B cell (primary cell): ENCODE results near the gene PIP4K2C. TPM values are rescaled to one million over a fixed set of nuclear protein-coding genes. Genes with fewer than 3 reads are reported as not detected.
A peak's percentile ranks its signal among the peaks of the same experiment; 100 is the strongest.

Source experiments
- ATAC-seq: fragments of 200-7000 bp; cut with Tn5 transposase; one replicate; pipeline ENCODE4 v1.10.0; 2021; ENCODE audit warnings: low read depth, mild to moderate bottlenecking, moderate number of reproducible peaks, moderate library complexity
- CTCF ChIA-PET: fragments of 350-600 bp; sonication (Branson Sonifier 250); formaldehyde crosslinking; loops from one replicate; lab custom pipeline; 2021; ENCODE audit warnings: antibody characterized with exemption, inconsistent platforms; lab: Charles Lee
- POLR2A ChIA-PET: fragments of 350-600 bp; sonication (Branson Sonifier 250); formaldehyde crosslinking; loops from one replicate; lab custom pipeline; 2021; ENCODE audit warnings: antibody characterized with exemption; lab: Charles Lee
- DNase-seq: peaks from one replicate; pipeline ENCODE4 v3.0.0; 2013
- H2AFZ ChIP-seq: 2 replicates; pipeline ENCODE4 v1.6.1; 2012; ENCODE audit warnings: mild to moderate bottlenecking, low read depth, low read length; ENCODE audit not compliant: insufficient read depth, poor library complexity, severe bottlenecking
- H3K27ac ChIP-seq, 2 donors: 1 replicate in 1 of 2; 2 replicates in 1 of 2; pipeline ENCODE4 v1.5.1; 2012 to 2013; ENCODE audit warnings: low read length in 2 of 2, mild to moderate bottlenecking in 2 of 2, moderate library complexity in 1 of 2
- H3K27me3 ChIP-seq, 4 experiments: fragments of 200-600 bp in 1 of 4; sonication (generic) in 1 of 4; replicated peaks in 1 of 4; 1 replicate in 2 of 4; 2 replicates in 2 of 4; pipeline versions ENCODE4 v1.6.1 to v1.7.0; 2013 to 2016; ENCODE audit warnings: low read length in 3 of 4, mild to moderate bottlenecking in 2 of 4, mixed read lengths in 1 of 4, moderate library complexity in 1 of 4; ENCODE audit not compliant: insufficient read depth in 4 of 4, control insufficient read depth in 3 of 4; ENCODE audit errors: control extremely low read depth in 1 of 4
- H3K36me3 ChIP-seq, 2 experiments: replicated peaks in 1 of 2; 1 replicate in 1 of 2; 2 replicates in 1 of 2; pipeline versions ENCODE4 v1.6.1 to v1.7.1; 2013; ENCODE audit warnings: low read length in 1 of 2; ENCODE audit not compliant: insufficient read depth in 2 of 2, control insufficient read depth in 1 of 2; ENCODE audit errors: control extremely low read depth in 1 of 2, extremely low read depth in 1 of 2
- H3K4me1 ChIP-seq, 2 donors: fragments of 200-600 bp in 1 of 2; sonication (generic) in 1 of 2; 1 replicate in 1 of 2; 2 replicates in 1 of 2; pipeline versions ENCODE4 v1.5.1 to v1.6.1; 2013 to 2017; ENCODE audit warnings: low read length in 2 of 2; ENCODE audit not compliant: control insufficient read depth in 2 of 2, insufficient read depth in 2 of 2
- H3K4me2 ChIP-seq: replicated peaks from 2 replicates; pipeline ENCODE3; 2012; ENCODE audit warnings: mild to moderate bottlenecking, low read depth, low read length; ENCODE audit not compliant: poor library complexity, severe bottlenecking
- H3K4me3 ChIP-seq, 5 experiments: fragments of 200-600 bp in 1 of 5; sonication (generic) in 1 of 5; 1 replicate in 3 of 5; 2 replicates in 2 of 5; pipeline versions ENCODE4 v1.5.1 to v1.7.0; 2011 to 2016; ENCODE audit warnings: low read length in 4 of 5, mild to moderate bottlenecking in 4 of 5, low read depth in 2 of 5, control low read depth in 1 of 5, moderate library complexity in 1 of 5; ENCODE audit not compliant: insufficient read depth in 1 of 5; ENCODE audit errors: control extremely low read depth in 1 of 5, extremely low read depth in 1 of 5
- H3K79me2 ChIP-seq: fragments of 200-600 bp; sonication (generic); one replicate; pipeline ENCODE4 v1.6.0; 2016; ENCODE audit warnings: low read length; ENCODE audit not compliant: control insufficient read depth, insufficient read depth
- H3K9ac ChIP-seq: fragments of 200-600 bp; sonication (generic); 2 replicates; pipeline ENCODE4 v1.6.1; 2017; ENCODE audit warnings: mild to moderate bottlenecking, low read length, moderate library complexity
- H3K9me3 ChIP-seq, 3 donors: one replicate each; pipeline versions ENCODE4 v1.6.1 to v1.7.1; 2013; ENCODE audit warnings: low read length in 2 of 3; ENCODE audit not compliant: control insufficient read depth in 2 of 3, insufficient read depth in 1 of 3; ENCODE audit errors: control extremely low read depth in 1 of 3
- H4K20me1 ChIP-seq: 2 replicates; pipeline ENCODE4 v1.6.0; 2012; ENCODE audit warnings: mild to moderate bottlenecking, low read length; ENCODE audit not compliant: insufficient read depth, control insufficient read depth, poor library complexity, severe bottlenecking
- H3K27ac Mint-ChIP-seq: one replicate; pipeline ENCODE4 v1.8.0; 2021; ENCODE audit warnings: mixed read lengths
- H3K27me3 Mint-ChIP-seq: one replicate; pipeline ENCODE4 v1.8.0; 2021; ENCODE audit warnings: mixed read lengths
- H3K4me1 Mint-ChIP-seq: one replicate; pipeline ENCODE4 v1.8.0; 2021; ENCODE audit warnings: mixed read lengths
- H3K4me3 Mint-ChIP-seq: one replicate; pipeline ENCODE4 v1.8.0; 2021; ENCODE audit warnings: mixed read lengths
- H3K9me3 Mint-ChIP-seq: one replicate; pipeline ENCODE4 v1.8.0; 2022; ENCODE audit warnings: mixed read lengths; ENCODE audit not compliant: insufficient read depth
- EZH2 ChIP-seq: IDR thresholded peaks from 2 replicates; pipeline ENCODE4 v1.6.1; 2012; ENCODE audit warnings: borderline replicate concordance, low read depth, mild to moderate bottlenecking, moderate library complexity, low read length; ENCODE audit not compliant: insufficient read depth, poor library complexity, severe bottlenecking
- whole genome bisulfite sequencing: methylation state at CpG from one replicate; pipeline ENCODE4 v1.1.5; 2013; ENCODE audit warnings: missing lambda C conversion rate; ENCODE audit not compliant: insufficient coverage; 5-methylcytosine and 5-hydroxymethylcytosine counted together
- intact Hi-C: fragments of 100-400 bp; cut with micrococcal nuclease; formaldehyde crosslinking; loops from one replicate; pipeline ENCODE4 v1.10.0; 2022
- polyA plus RNA-seq: library from polyadenylated mRNA; depleted of rRNA; stranded (reverse); fragments of >200 nt; gene quantifications from 2 replicates; pipeline ENCODE4 v1.2.3, GENCODE V29; 2012
- total RNA-seq, 2 donors: library from RNA; stranded (reverse); fragments of 120-200 nt in 1 of 2; gene quantifications; 1 replicate in 1 of 2; 2 replicates in 1 of 2; pipeline versions ENCODE4 v1.2.3 to v1.2.4, GENCODE V29; 2013 to 2022
- TF ChIP-seq, protein P1 (sequence below): fragments of 200-600 bp; IDR thresholded peaks from one replicate; pipeline ENCODE4 v1.8.0; 2022; ENCODE audit warnings: antibody characterized with exemption, mild to moderate bottlenecking

PIP4K2C gene
- total and polyA plus RNA-seq, 2 donors (not counting 1 experiment from before 2014, with no cell fraction given), result 20.1 to 21.3 TPM

- Mint-ChIP-seq H3K4me1 (peaks cover 40% of the 10 kb centered on the region), H3K27ac (no peak overlapping the region), H3K4me3 (peak overlapping the region; percentile 85), H3K27me3 (peaks cover 86% of the 10 kb centered on the region), H3K9me3 (no peaks in the 10 kb centered on the region)
- CTCF ChIA-PET, result interaction anchor here (0.7 to 5.1 kb wide), 10 partner anchors 8 to 164 kb away, joined by 3 to 122 read pairs (median 4); partner anchors contain the start of genes ARHGEF25, B4GALNT1, OS9 and PIP4K2C
- Histone ChIP-seq H3K9me3 (peaks cover 0 to 17% (median 0%) of the 10 kb centered on the region in 3 donors), H3K79me2 (no peaks in the 10 kb centered on the region), H3K4me3 (no peak overlapping the region), H2AFZ (no peak overlapping the region), H3K4me2 (peak overlapping the region; percentile 92), H3K4me1 (peaks cover 35 to 51% of the 10 kb centered on the region in 2 donors), H3K36me3 (no peaks in the 10 kb centered on the region), H3K27me3 (peaks cover 0 to 96% (median 74%) of the 10 kb centered on the region in 4 experiments), H4K20me1 (peaks cover 7% of the 10 kb centered on the region), H3K9ac (no peak overlapping the region), H3K27ac (no peak overlapping the region)
- intact Hi-C loops, result loop anchor here (5.0 kb wide), 2 partner anchors 100 to 145 kb away; partner anchors contain the start of genes ARHGAP9, DDIT3 and MBD6
- no peak for TF ChIP-seq EZH2
- TF ChIP-seq, protein P1, sequence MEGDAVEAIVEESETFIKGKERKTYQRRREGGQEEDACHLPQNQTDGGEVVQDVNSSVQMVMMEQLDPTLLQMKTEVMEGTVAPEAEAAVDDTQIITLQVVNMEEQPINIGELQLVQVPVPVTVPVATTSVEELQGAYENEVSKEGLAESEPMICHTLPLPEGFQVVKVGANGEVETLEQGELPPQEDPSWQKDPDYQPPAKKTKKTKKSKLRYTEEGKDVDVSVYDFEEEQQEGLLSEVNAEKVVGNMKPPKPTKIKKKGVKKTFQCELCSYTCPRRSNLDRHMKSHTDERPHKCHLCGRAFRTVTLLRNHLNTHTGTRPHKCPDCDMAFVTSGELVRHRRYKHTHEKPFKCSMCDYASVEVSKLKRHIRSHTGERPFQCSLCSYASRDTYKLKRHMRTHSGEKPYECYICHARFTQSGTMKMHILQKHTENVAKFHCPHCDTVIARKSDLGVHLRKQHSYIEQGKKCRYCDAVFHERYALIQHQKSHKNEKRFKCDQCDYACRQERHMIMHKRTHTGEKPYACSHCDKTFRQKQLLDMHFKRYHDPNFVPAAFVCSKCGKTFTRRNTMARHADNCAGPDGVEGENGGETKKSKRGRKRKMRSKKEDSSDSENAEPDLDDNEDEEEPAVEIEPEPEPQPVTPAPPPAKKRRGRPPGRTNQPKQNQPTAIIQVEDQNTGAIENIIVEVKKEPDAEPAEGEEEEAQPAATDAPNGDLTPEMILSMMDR, result no peak
- DNase-seq (peak; percentile 7), ATAC-seq (no peak)
- 89% methylated on average over 6 of the region's 9 CpGs for WGBS
- POLR2A ChIA-PET, result no interaction called here
These were observed 31.6 kb downstream of the PIP4K2C start for GRCh38 chr12:57622293-57623245.
